ENCODE results near the gene KIF1C.

KIF1C gene

GRCh38 chr17:4997302-4998026 is at the start of gene KIF1C, which contains the start of gene INCA1:
KIF1C (plus strand) TSS chr17:4997950; CDS start chr17:5000247, 2,297 bp downstream.
INCA1 (minus strand) TSS chr17:4997522; CDS start chr17:4994437, 3,085 bp downstream.
- TF ChIP-seq CTCF (IDR thresholded peaks at IDR 0.05; ENCODE audit: extremely low read depth, insufficient read depth, missing control alignments): no peak
- in situ Hi-C loops (cut with MboI; ENCODE audit: low pct_unique_long_range_greater_than_20kb, low sequenced_read_pairs, unreplicated experiment): no loop called here
- peak; percentile 100 for DNase-seq (ENCODE audit: low spot score)

- in situ Hi-C loops (cut with MboI; ENCODE audit: low pct_unique_long_range_greater_than_20kb, low sequenced_read_pairs, unreplicated experiment): no loop called here
- DNase-seq (ENCODE audit: low spot score): peak; percentile 95
- no peak for TF ChIP-seq CTCF (IDR thresholded peaks at IDR 0.05; ENCODE audit: extremely low read depth, insufficient read depth, missing control alignments)
These were observed 49.4 kb upstream of the KIF1C start, which contains the start of gene PFN1 for GRCh38 chr17:4948166-4948930. PFN1 (minus strand) TSS chr17:4948530; CDS start chr17:4948394, 136 bp downstream.

GRCh38 chr17:4948931-4949320 is 48.8 kb upstream of the KIF1C start:
- no peak for TF ChIP-seq CTCF (IDR thresholded peaks at IDR 0.05; ENCODE audit: extremely low read depth, insufficient read depth, missing control alignments)
- in situ Hi-C loops (cut with MboI; ENCODE audit: low pct_unique_long_range_greater_than_20kb, low sequenced_read_pairs, unreplicated experiment): no loop called here
- DNase-seq (ENCODE audit: low spot score): peak; percentile 93

GRCh38 chr17:4949321-4950074 is 48.3 kb upstream of the KIF1C start:
- no peak for TF ChIP-seq CTCF (IDR thresholded peaks at IDR 0.05; ENCODE audit: extremely low read depth, insufficient read depth, missing control alignments)
- in situ Hi-C loops (cut with MboI; ENCODE audit: low pct_unique_long_range_greater_than_20kb, low sequenced_read_pairs, unreplicated experiment): no loop called here
- DNase-seq (ENCODE audit: low spot score): peak; percentile 91

- in situ Hi-C loops (cut with MboI; ENCODE audit: low pct_unique_long_range_greater_than_20kb, low sequenced_read_pairs, unreplicated experiment): no loop called here
- no peak for TF ChIP-seq CTCF (IDR thresholded peaks at IDR 0.05; ENCODE audit: extremely low read depth, insufficient read depth, missing control alignments)
These were observed 47.5 kb upstream of the KIF1C start for GRCh38 chr17:4950075-4950745.

GRCh38 chr17:4950746-4951204 is 47.0 kb upstream of the KIF1C start, which contains the start of gene ENO3:
ENO3 (plus strand) TSS chr17:4951119; CDS start chr17:4951830, 711 bp downstream.
- TF ChIP-seq CTCF (IDR thresholded peaks at IDR 0.05; ENCODE audit: extremely low read depth, insufficient read depth, missing control alignments): no peak
- in situ Hi-C loops (cut with MboI; ENCODE audit: low pct_unique_long_range_greater_than_20kb, low sequenced_read_pairs, unreplicated experiment): no loop called here
- DNase-seq (ENCODE audit: low spot score): no peak

More at GRCh38 chr17:4950075-4950745, 47.5 kb upstream of the KIF1C start:
- no peak for DNase-seq (ENCODE audit: low spot score)
